Liver (tissue), 3 donors: Measurements from ENCODE around the gene REEP1.

Experiments used
- EGR1 ChIP-seq, 2 donors: IDR thresholded peaks; 2 replicates each; pipeline ENCODE4 v1.6.1; 2016 to 2018; ENCODE audit warnings: antibody characterized with exemption in 2 of 2, low read depth in 2 of 2
- RAD21 ChIP-seq, 2 donors: IDR thresholded peaks; 2 replicates each; pipeline ENCODE4 v1.6.1; 2016; ENCODE audit warnings: antibody characterized with exemption in 2 of 2, mild to moderate bottlenecking in 2 of 2
- TF ChIP-seq, protein P1 (sequence below): fragments of 150-350 bp; IDR thresholded peaks from 2 replicates; pipeline ENCODE4 v1.5.1; 2017; ENCODE audit warnings: improper control_type of control experiment, low read depth, low read length; ENCODE audit not compliant: missing input control
- TF ChIP-seq, protein P2 (sequence below): IDR thresholded peaks from 2 replicates; pipeline ENCODE4 v1.6.1; 2016; ENCODE audit warnings: antibody characterized with exemption, mild to moderate bottlenecking
- donor health status: healthy.
- donor health status: healthy.

DNA sequence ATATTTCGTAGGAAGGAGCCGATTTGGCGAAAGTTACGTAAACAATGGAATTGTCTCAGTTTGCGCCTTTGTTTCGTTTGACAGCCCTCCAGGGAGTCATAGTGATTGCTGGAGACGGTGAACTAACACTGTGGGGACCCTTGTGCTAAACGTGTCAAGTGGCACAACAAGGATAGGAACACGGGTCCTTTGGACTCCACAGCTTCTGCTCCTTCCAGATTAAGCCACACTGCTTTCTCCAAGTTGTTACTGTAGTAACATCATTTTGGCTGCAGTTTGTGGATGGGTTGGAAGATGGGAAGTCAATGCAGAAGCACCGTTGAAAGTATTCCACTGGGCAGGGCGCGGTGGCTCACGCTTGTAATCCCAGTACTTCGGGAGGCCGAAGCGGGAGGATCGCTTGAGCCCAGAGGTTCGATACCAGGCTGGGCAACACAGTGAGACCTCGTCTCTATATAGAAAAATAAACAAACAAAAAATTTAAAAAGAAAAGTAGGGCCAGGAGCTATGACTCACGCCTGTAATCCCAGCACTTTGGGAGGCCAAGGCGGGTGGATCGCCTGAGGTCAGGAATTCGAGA lies 141.5 kb downstream of the REEP1 start:
- TF ChIP-seq RAD21 (IDR thresholded peaks at IDR 0.05) (no peak), EGR1 (IDR thresholded peaks at IDR 0.05; ENCODE audit: low read depth in 2 of 2) (no peak)
- TF ChIP-seq, protein P1, sequence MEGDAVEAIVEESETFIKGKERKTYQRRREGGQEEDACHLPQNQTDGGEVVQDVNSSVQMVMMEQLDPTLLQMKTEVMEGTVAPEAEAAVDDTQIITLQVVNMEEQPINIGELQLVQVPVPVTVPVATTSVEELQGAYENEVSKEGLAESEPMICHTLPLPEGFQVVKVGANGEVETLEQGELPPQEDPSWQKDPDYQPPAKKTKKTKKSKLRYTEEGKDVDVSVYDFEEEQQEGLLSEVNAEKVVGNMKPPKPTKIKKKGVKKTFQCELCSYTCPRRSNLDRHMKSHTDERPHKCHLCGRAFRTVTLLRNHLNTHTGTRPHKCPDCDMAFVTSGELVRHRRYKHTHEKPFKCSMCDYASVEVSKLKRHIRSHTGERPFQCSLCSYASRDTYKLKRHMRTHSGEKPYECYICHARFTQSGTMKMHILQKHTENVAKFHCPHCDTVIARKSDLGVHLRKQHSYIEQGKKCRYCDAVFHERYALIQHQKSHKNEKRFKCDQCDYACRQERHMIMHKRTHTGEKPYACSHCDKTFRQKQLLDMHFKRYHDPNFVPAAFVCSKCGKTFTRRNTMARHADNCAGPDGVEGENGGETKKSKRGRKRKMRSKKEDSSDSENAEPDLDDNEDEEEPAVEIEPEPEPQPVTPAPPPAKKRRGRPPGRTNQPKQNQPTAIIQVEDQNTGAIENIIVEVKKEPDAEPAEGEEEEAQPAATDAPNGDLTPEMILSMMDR = no peak
- TF ChIP-seq, protein P2, sequence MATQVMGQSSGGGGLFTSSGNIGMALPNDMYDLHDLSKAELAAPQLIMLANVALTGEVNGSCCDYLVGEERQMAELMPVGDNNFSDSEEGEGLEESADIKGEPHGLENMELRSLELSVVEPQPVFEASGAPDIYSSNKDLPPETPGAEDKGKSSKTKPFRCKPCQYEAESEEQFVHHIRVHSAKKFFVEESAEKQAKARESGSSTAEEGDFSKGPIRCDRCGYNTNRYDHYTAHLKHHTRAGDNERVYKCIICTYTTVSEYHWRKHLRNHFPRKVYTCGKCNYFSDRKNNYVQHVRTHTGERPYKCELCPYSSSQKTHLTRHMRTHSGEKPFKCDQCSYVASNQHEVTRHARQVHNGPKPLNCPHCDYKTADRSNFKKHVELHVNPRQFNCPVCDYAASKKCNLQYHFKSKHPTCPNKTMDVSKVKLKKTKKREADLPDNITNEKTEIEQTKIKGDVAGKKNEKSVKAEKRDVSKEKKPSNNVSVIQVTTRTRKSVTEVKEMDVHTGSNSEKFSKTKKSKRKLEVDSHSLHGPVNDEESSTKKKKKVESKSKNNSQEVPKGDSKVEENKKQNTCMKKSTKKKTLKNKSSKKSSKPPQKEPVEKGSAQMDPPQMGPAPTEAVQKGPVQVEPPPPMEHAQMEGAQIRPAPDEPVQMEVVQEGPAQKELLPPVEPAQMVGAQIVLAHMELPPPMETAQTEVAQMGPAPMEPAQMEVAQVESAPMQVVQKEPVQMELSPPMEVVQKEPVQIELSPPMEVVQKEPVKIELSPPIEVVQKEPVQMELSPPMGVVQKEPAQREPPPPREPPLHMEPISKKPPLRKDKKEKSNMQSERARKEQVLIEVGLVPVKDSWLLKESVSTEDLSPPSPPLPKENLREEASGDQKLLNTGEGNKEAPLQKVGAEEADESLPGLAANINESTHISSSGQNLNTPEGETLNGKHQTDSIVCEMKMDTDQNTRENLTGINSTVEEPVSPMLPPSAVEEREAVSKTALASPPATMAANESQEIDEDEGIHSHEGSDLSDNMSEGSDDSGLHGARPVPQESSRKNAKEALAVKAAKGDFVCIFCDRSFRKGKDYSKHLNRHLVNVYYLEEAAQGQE = no peak
